Neuron (in vitro differentiated cells): ENCODE results near the gene KIAA1614.

Experiments
- H2AFZ ChIP-seq: one replicate; pipeline ENCODE4 v1.6.1; 2013; ENCODE audit warnings: low read depth, mild to moderate bottlenecking, inconsistent platforms, low read length, moderate library complexity
- H3K27me3 ChIP-seq: one replicate; pipeline ENCODE4 v1.6.1; 2013; ENCODE audit warnings: low read length; ENCODE audit not compliant: insufficient read depth
- H3K36me3 ChIP-seq: one replicate; pipeline ENCODE4 v1.6.1; 2013; ENCODE audit warnings: low read length; ENCODE audit not compliant: insufficient read depth
- H3K4me1 ChIP-seq: one replicate; pipeline ENCODE4 v1.6.1; 2013; ENCODE audit warnings: low read length; ENCODE audit not compliant: insufficient read depth
- H3K4me3 ChIP-seq: 2 replicates; pipeline ENCODE4 v1.5.1; 2013; ENCODE audit warnings: mild to moderate bottlenecking, low read length, moderate library complexity
- H3K9me3 ChIP-seq: one replicate; pipeline ENCODE4 v1.6.1; 2013; ENCODE audit warnings: low read length

The KIAA1614 gene

DNA sequence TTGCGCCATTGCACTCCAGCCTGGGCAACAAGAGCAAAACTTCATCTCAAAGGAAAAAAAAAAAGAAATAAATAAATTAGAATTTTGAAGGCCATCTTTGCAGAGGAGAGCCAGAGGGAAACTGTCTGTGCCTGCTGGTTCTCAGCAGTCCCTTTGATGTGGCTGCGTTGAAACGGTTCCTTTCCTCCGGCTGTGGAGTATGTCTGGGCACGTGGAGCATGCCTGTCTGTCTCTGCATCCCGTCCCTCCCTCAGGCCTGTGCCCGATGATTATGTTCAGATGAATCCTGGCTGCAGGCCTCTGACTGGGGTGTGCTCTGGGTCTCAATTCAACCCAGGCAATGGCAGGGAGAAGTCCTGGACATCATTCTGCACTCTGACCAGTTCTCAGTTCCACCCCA lies 33.4 kb downstream of the KIAA1614 start:
- H3K4me1 ChIP-seq: no peaks in the 10 kb centered on the region
- H3K4me3 ChIP-seq: no peak overlapping the region
- H2AFZ ChIP-seq: no peak overlapping the region
- peaks cover 26% of the 10 kb centered on the region for H3K36me3 ChIP-seq
- no peaks in the 10 kb centered on the region for H3K27me3 ChIP-seq
- peaks cover 42% of the 10 kb centered on the region for H3K9me3 ChIP-seq

DNA sequence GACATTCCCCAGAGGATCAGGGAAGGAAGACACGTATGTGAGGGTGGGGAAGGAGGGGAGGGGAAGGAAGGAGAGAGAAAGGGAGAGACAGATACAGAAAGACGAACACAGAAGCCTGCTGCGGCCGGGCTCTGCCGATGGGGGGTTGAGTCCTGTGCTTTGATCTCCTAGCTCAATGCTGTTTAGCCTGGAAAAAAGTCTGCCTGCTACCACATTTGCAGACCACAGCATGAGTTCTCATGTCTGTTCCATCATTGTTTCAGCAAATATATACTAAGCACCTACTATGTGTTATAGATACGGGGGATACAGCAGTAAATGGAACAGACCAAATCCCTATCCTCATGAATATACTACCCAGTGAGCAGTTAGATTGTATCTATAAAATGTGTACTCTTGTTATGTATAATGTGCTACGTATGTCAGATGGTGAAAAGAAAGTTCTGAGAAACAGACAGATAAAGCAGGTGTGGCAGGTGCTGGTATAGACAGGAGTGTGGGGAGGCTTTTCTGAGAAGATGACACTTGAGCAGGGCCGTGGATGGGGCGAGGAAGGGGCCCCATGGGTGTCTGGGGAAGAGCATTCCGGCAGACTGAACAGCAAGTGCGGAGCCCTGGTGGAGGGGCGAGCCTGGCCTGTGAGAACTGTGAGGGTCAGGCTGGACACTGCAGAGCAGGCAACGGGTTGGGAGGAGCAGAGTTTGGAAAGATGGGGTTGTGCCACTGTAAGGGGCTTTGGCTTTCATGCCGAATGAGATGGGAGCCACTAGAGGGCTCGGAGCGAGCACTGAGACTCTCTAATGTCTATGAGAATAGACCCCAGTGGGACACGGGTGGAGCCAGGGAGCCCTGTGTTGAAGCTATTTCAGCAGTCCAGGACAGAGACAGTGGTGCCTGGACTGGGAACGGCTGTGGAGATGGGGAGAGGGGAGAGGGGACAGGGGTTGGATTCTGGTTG lies 34.1 kb downstream of the KIAA1614 start:
- Histone ChIP-seq H3K36me3 (peaks cover 26% of the 10 kb centered on the region), H3K27me3 (no peaks in the 10 kb centered on the region), H3K4me1 (no peaks in the 10 kb centered on the region), H3K4me3 (no peak overlapping the region), H3K9me3 (peaks cover 44% of the 10 kb centered on the region), H2AFZ (no peak overlapping the region)

DNA sequence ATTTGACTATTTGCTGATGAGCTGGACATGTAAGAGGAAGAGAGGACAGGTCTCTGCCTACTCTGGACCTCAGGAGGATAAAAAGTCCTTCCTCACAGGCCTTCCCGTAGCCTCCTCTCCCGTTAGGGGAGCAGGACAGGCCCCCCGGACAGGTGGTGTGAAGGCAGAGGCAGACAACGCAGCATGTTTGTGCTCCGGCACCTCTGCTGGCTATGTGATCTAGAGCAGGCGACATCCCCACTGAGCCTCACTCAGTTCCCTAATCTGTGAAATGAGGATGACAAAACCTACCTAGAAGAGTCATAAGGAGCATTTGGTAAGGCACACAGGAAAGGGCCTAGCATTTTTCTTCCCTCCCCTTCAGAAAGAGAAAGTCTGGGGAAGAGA lies 34.8 kb downstream of the KIAA1614 start:
- H3K36me3 ChIP-seq: peaks cover 24% of the 10 kb centered on the region
- H3K9me3 ChIP-seq: peaks cover 38% of the 10 kb centered on the region
- no peaks in the 10 kb centered on the region for H3K4me1 ChIP-seq
- no peak overlapping the region for H3K4me3 ChIP-seq
- no peak overlapping the region for H2AFZ ChIP-seq
- no peaks in the 10 kb centered on the region for H3K27me3 ChIP-seq

DNA sequence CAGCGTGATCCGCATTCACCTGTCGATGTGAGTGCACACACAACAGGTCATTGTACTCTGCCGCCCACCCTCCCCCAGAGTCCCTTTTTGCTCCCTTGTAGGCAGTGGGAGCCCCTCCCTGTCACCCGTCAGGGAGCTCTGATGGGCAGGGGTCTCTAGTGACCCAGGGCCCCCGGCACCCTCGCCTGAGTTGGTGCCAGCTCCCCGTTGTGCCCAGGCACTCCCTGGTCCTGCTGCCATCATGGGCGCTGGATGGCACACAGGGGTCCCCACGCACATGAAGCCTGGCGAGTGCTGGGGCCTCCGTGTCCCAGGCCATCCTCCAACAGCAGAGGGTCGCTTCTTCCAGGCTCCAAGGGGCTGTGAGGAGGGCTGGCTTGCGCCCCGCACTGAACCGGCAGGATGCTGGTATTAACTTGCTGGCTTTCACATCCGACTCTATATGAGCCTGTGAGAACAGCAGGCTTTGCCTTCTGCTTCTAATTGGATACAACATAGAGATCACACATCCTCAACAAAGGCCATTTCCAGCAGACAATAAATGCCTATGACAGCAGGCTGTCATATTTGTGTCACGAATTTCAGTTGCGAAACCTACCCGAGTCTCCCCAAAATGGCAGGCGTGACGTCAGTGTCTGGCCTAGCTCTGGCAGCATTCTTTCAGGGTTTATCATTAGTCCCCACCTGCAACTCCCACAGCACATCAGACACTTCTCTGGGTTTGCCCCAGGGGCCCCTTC lies 35.4 kb downstream of the KIAA1614 start:
- no peak overlapping the region for H3K4me3 ChIP-seq
- peaks cover 24% of the 10 kb centered on the region for H3K36me3 ChIP-seq
- no peak overlapping the region for H2AFZ ChIP-seq
- H3K4me1 ChIP-seq: no peaks in the 10 kb centered on the region
- H3K9me3 ChIP-seq: peaks cover 37% of the 10 kb centered on the region
- no peaks in the 10 kb centered on the region for H3K27me3 ChIP-seq

DNA sequence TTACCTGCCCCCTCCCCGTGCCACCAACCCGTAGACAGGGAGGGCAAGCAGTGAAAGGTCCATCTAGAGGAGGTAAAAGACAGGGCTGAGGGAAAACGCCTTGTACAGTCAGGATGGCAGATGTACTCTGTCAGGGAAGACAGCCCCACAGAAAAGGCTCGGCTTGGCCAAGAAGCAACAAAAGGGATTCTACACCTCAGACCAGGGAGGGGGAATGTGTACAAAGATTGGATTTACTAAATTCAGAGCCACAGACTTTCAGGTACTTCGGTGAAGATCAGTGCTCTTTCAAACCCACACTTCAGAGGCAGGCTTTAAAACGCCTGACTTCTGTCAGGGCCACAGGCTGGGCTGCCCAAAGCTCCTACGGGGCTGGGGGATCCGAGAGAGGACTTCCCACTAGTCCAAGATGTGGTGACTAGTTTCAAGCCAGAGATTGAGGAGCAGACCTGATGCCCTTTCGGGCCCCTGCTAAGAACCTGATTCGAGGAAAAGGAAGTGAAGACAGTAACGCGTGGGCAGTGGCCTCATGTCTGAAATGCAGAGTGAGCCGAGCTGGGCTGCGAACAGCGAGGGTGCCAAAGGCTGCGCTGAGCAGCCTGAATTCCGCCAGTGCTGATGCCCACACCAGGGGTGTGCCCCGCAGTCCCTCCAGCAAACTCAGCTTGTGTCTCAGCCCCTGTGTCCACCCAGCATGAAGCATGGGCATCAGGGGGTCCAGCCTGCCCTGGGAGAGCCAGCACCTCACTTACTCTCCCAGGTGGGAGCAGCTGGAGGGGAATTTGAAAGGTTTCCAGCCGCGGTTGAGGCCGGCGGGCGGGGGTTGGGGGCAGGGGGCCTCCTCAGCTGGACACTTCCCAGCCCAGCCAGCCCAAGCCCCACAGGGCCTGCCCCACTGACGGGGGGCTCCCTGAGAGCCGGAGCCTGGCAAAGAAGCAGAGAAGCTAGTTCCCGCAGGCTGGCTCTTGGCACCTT lies 36.2 kb downstream of the KIAA1614 start:
- Histone ChIP-seq H3K4me3 (no peak overlapping the region), H3K36me3 (peaks cover 24% of the 10 kb centered on the region), H2AFZ (no peak overlapping the region), H3K9me3 (peaks cover 37% of the 10 kb centered on the region), H3K4me1 (no peaks in the 10 kb centered on the region), H3K27me3 (no peaks in the 10 kb centered on the region)

DNA sequence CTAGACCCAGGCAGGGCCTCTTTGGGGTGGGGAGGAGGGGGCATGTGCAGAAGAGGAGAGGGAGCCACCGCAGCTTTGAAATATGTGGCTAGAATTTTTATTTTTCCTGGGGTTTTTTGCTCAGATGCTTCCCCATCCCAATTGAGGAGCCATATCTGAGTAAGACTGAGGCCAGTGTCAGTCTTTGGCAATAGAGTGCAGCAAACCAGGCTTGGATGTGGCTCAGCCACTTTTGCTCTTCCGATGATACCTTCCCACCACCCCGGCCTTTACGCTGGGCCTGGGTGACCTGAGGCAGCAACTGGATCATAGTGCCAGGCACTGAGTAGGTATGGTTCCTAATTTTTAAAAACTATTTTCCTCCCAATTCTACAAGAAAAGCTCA lies 36.9 kb downstream of the KIAA1614 start:
- H3K4me1 ChIP-seq: no peaks in the 10 kb centered on the region
- peaks cover 20% of the 10 kb centered on the region for H3K36me3 ChIP-seq
- H2AFZ ChIP-seq: no peak overlapping the region
- no peaks in the 10 kb centered on the region for H3K27me3 ChIP-seq
- H3K4me3 ChIP-seq: no peak overlapping the region
- H3K9me3 ChIP-seq: peaks cover 30% of the 10 kb centered on the region

DNA sequence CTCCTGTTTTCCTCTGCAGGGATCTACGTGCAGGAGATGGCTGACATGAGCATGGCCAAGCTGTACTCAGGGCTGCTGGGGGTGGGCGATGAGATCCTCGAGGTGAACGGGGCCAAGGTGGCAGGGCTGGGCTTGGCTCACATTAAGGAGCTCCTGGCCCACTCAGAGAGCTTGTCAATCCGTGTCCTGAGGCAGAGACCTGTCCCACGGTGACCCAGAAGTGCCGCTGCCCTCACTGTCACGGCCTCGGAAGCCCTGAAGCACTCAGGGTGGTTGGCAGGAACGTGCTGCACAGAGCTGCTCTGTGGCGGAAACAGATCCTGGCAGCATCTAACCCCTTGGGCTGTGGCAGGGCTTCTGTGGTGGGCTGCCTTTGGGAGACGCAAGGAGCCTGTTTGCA lies 37.6 kb downstream of the KIAA1614 start:
- H3K27me3 ChIP-seq: no peaks in the 10 kb centered on the region
- no peak overlapping the region for H2AFZ ChIP-seq
- no peak overlapping the region for H3K4me3 ChIP-seq
- peaks cover 27% of the 10 kb centered on the region for H3K9me3 ChIP-seq
- H3K4me1 ChIP-seq: no peaks in the 10 kb centered on the region
- H3K36me3 ChIP-seq: peaks cover 27% of the 10 kb centered on the region

DNA sequence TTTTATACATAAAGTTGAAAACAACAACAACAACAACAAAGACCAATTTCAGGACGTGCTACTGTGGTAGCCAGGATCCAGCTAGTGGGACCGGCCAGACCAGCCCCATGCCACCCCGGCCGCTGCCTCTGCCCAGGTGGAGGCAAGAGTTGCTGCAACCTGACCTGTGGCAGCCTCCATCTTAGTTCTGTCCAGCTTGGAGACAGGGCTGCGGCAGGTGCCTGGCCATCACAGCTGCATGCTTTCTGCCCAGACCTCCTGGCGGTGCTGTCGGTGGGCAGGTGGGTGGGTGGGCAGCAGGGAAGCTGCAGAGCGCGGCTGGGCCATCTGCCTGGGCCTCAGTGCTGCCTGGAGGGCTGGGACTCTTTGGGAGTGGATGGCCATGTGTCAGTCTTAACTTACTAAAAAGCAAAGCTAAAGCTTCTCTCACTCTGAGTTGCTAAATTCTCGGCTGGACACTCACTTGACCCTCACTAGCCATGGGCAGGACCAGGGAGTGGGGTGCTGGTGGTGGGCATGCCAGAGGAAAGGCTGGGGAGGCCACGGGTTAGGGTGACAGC lies 38.6 kb downstream of the KIAA1614 start:
- Histone ChIP-seq H3K9me3 (peaks cover 24% of the 10 kb centered on the region), H3K4me1 (no peaks in the 10 kb centered on the region), H3K27me3 (no peaks in the 10 kb centered on the region), H2AFZ (no peak overlapping the region), H3K4me3 (no peak overlapping the region), H3K36me3 (peaks cover 26% of the 10 kb centered on the region)

DNA sequence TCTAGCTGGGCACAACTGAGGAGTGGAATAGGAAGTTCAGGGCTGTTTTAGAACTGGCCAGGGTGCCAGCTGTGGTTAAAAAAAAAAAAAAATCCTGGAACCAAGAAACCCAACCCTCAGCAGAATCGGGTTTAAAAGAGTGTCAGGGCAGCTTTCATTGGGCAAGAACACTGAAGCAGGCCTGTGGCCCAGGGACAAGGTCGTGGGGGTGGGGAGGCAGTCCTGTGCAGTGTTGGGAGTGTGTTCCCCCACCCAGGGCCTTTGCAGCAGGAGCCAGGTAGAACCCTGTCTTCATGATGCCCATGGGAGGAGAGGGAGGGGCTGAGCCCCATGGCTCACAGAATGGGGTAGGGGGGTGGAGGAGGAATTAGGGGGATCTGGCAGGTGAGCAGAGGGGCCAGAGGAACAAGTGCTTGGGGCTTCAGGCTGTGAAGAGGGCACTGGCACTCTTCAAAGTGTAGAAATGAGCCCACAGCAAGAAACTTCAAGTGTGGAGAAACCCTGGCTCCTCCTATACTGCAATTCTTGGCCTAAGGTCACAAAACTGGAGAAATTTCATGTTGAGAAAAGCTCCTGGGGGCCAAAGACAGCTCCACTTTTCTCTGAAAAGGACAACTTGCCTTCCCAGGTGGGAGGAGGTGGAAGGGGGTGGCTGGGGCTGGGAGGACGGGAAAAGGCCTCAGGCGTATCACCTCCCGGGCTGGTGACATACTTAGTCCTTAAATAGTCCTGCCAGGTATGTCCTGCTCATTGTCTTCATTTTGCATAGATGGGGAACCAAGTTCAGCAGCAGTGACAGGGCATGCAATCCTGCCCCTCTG lies 39.3 kb downstream of the KIAA1614 start:
- H3K27me3 ChIP-seq: no peaks in the 10 kb centered on the region

DNA sequence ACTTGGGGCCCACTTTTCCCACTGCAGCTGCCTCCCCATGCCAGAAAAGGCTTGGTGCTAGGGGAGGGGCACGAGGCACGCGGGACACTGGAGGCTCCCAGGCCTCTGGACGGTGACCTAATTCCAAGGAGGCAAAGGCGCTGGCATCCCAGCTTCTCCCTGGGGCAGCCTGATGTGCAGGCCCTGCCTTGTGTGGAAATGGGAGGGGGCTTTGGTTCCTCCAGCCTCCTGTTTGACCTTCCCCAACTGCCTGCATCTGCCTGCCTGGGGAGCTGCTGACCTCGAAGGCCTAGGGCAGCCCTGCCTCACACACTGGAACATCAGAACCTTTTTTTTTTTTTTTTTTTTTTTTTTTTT lies 39.9 kb downstream of the KIAA1614 start:
- no peak overlapping the region for H2AFZ ChIP-seq

More for the DNA sequence above, 39.3 kb downstream of the KIAA1614 start:
- H3K36me3 ChIP-seq: peaks cover 27% of the 10 kb centered on the region
- no peak overlapping the region for H3K4me3 ChIP-seq
- peaks cover 16% of the 10 kb centered on the region for H3K9me3 ChIP-seq
- no peaks in the 10 kb centered on the region for H3K4me1 ChIP-seq
- H2AFZ ChIP-seq: no peak overlapping the region

DNA sequence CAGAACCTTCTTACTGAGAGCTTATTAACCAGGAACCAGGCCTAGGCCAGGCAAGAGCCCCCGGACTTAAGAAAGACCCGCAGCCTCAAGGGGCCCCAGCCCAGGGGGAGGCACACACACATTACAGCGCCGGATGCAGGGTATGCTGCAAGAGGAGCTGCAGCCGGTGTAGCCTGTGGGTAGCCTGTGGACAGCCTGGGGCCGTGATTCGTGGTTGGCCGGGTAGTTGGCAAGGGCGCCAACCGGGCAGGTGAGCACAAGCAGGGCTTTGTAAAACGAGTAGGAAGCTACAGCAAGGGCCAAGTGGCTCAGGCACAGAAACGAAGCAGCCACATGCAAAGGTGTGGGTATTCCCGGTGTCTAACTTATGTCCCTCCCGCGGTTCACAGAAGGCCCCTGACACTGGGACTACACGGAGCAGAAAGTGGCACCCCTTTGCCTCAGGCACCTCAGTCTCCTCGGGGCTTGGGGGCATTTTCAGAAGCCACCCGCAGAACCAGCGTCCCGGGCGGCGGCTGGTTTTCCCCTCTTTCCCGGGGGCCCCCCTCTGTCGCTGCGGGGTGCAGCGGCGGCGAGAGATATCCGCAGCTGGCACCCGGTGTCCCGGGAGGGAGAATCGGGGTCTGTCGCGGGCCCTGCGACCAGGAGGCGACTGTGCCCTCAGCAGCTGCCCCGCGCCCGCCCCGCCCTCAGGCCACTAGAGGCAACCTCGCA lies 40.8 kb downstream of the KIAA1614 start:
- Histone ChIP-seq H3K36me3 (peaks cover 31% of the 10 kb centered on the region), H3K9me3 (peaks cover 4% of the 10 kb centered on the region), H3K4me1 (no peaks in the 10 kb centered on the region), H3K27me3 (no peaks in the 10 kb centered on the region), H2AFZ (no peak overlapping the region), H3K4me3 (no peak overlapping the region)

More for the DNA sequence above, 39.9 kb downstream of the KIAA1614 start:
- H3K27me3 ChIP-seq: no peaks in the 10 kb centered on the region
- H3K9me3 ChIP-seq: peaks cover 10% of the 10 kb centered on the region
- peaks cover 25% of the 10 kb centered on the region for H3K36me3 ChIP-seq
- no peaks in the 10 kb centered on the region for H3K4me1 ChIP-seq
- H3K4me3 ChIP-seq: no peak overlapping the region
